Stimulated activated CD8-positive, alpha-beta memory T cell treated with anti-CD3 and anti-CD28 coated beads, Interleukin-7, amount 100 ng/mL, for 48 hours (primary cell): ENCODE results near the gene TMEM238L.
"Not testable (repeated sequence)": the region's sequence is repeated elsewhere in the genome, so short reads cannot be mapped to it uniquely, and the experiment has no call there.

Experiments used
- DNase-seq, 2 donors: peaks; one replicate each; pipeline ENCODE4 v3.0.0-alpha.2; 2020; ENCODE audit warnings: low read depth in 1 of 2; ENCODE audit errors: extremely low read depth in 1 of 2

The TMEM238L gene

GRCh38 chr17:10803830-10804475 lies at the start of gene TMEM238L:
TSS of gene TMEM238L (minus strand) at chr17:10804099. CDS start at chr17:10803963, 136 bp downstream.
- no peak for DNase-seq

GRCh38 chr17:10846636-10847035 lies 42.7 kb upstream of the TMEM238L start:
- not testable (repeated sequence) for DNase-seq

- no peak for DNase-seq
These were observed 41.5 kb upstream of the TMEM238L start for GRCh38 chr17:10845388-10845751.

- peak; percentile 34 to 57 for DNase-seq
These were observed 40.9 kb upstream of the TMEM238L start for GRCh38 chr17:10844621-10845387.

- no peak for DNase-seq
These were observed 39.9 kb upstream of the TMEM238L start for GRCh38 chr17:10843811-10844210.

GRCh38 chr17:10842658-10843057 lies 38.8 kb upstream of the TMEM238L start:
- no peak for DNase-seq

GRCh38 chr17:10838682-10839081 lies 34.8 kb upstream of the TMEM238L start:
- DNase-seq, result no peak

- DNase-seq, result no peak
These were observed 34.0 kb upstream of the TMEM238L start, which contains the start of gene PIRT for GRCh38 chr17:10837921-10838320. TSS of gene PIRT (minus strand) at chr17:10838087. CDS start at chr17:10825645, 12,442 bp downstream.

- no peak for DNase-seq
These were observed 33.2 kb upstream of the TMEM238L start for GRCh38 chr17:10836966-10837590.

GRCh38 chr17:10836145-10836544 lies 32.2 kb upstream of the TMEM238L start:
- no peak for DNase-seq

GRCh38 chr17:10831696-10832095 lies 27.8 kb upstream of the TMEM238L start:
- DNase-seq, result no peak

- no peak for DNase-seq
These were observed 24.1 kb upstream of the TMEM238L start for GRCh38 chr17:10827898-10828552.

GRCh38 chr17:10824874-10825273 lies 21.0 kb upstream of the TMEM238L start:
- DNase-seq, result no peak

- DNase-seq, result no peak
These were observed 17.9 kb upstream of the TMEM238L start for GRCh38 chr17:10821770-10822169.

GRCh38 chr17:10821054-10821453 lies 17.2 kb upstream of the TMEM238L start:
- no peak for DNase-seq

GRCh38 chr17:10815319-10815718 lies 11.4 kb upstream of the TMEM238L start:
- no peak for DNase-seq

- no peak for DNase-seq
These were observed 10.2 kb upstream of the TMEM238L start for GRCh38 chr17:10814075-10814474.

GRCh38 chr17:10812674-10813073 lies 8.8 kb upstream of the TMEM238L start:
- DNase-seq, result no peak

GRCh38 chr17:10809605-10810004 lies 5.7 kb upstream of the TMEM238L start:
- DNase-seq, result no peak

- no peak for DNase-seq
These were observed 3.8 kb upstream of the TMEM238L start for GRCh38 chr17:10807704-10808128.

- no peak for DNase-seq
These were observed 2.8 kb upstream of the TMEM238L start for GRCh38 chr17:10806545-10807262.
